Gastroesophageal sphincter (tissue), 4 donors: Measurements from ENCODE around the gene CDKL1. TPM values are rescaled to one million over a fixed set of nuclear protein-coding genes. Genes with fewer than 3 reads are reported as not detected.

Experiments used
- ATAC-seq: fragments of 150-250 bp; one replicate; pipeline ENCODE4 v1.9.1; 2016; ENCODE audit warnings: mild to moderate bottlenecking, moderate library complexity
- H3K27ac ChIP-seq, 4 donors: fragments of 200-600 bp; sonication (generic) in 3 of 4; 1 replicate in 3 of 4; 2 replicates in 1 of 4; pipeline ENCODE4 v1.5.1; 2016 to 2019
- H3K27me3 ChIP-seq: fragments of 200-600 bp; sonication (generic); one replicate; pipeline ENCODE4 v1.5.1; 2019
- H3K36me3 ChIP-seq, 2 donors: fragments of 200-600 bp; sonication (generic); one replicate each; pipeline ENCODE4 v1.5.1; 2019; ENCODE audit warnings: control low read depth in 1 of 2
- H3K4me1 ChIP-seq, 3 donors: fragments of 200-600 bp; sonication (generic); 1 replicate in 2 of 3; 2 replicates in 1 of 3; pipeline ENCODE4 v1.5.1; 2016 to 2019; ENCODE audit warnings: control low read depth in 2 of 3
- H3K4me3 ChIP-seq, 2 donors: fragments of 200-600 bp; sonication (generic); one replicate each; pipeline ENCODE4 v1.5.1; 2019; ENCODE audit warnings: mild to moderate bottlenecking in 1 of 2, moderate library complexity in 1 of 2
- H3K9me3 ChIP-seq, 3 donors: fragments of 200-600 bp; sonication (generic); one replicate each; pipeline ENCODE4 v1.5.1; 2017 to 2019; ENCODE audit warnings: control low read depth in 2 of 3
- EP300 ChIP-seq: sonication (generic); formaldehyde crosslinking; IDR thresholded peaks from one replicate; pipeline ENCODE4 v1.6.1; 2017; ENCODE audit warnings: antibody characterized with exemption, mild to moderate bottlenecking
- POLR2A ChIP-seq, 2 donors: fragments of 450-650 bp; IDR thresholded peaks; one replicate each; pipeline ENCODE4 v1.6.1; 2017; ENCODE audit warnings: antibody characterized with exemption in 2 of 2, mild to moderate bottlenecking in 2 of 2, moderate library complexity in 1 of 2
- POLR2AphosphoS5 ChIP-seq: sonication (generic); formaldehyde crosslinking; IDR thresholded peaks from one replicate; pipeline ENCODE4 v1.6.1; 2017; ENCODE audit warnings: antibody characterized with exemption
- WGBS, 2 donors: methylation state at CpG; one replicate each; pipeline ENCODE4 v1.1.5; 2018; ENCODE audit warnings: low coverage in 1 of 2; 5-methylcytosine and 5-hydroxymethylcytosine counted together
- total RNA-seq, 4 donors: library from RNA; depleted of rRNA; stranded (reverse); fragments of >200 nt; gene quantifications; one replicate each; pipeline ENCODE4 v1.1.0, GENCODE V29; 2016
- TF ChIP-seq, protein P1 (sequence below), 4 experiments: fragments of 200-600 bp in 2 of 4; fragments of 450-650 bp in 2 of 4; sonication (generic) in 1 of 4; IDR thresholded peaks; one replicate each; pipeline ENCODE4 v1.5.1; 2017 to 2019; ENCODE audit warnings: antibody characterized with exemption in 4 of 4, mild to moderate bottlenecking in 2 of 4, moderate library complexity in 2 of 4

Gene CDKL1
- total RNA-seq, 4 donors from 2014 or later: 4.2 to 10.3 (median 6.2) TPM

DNA sequence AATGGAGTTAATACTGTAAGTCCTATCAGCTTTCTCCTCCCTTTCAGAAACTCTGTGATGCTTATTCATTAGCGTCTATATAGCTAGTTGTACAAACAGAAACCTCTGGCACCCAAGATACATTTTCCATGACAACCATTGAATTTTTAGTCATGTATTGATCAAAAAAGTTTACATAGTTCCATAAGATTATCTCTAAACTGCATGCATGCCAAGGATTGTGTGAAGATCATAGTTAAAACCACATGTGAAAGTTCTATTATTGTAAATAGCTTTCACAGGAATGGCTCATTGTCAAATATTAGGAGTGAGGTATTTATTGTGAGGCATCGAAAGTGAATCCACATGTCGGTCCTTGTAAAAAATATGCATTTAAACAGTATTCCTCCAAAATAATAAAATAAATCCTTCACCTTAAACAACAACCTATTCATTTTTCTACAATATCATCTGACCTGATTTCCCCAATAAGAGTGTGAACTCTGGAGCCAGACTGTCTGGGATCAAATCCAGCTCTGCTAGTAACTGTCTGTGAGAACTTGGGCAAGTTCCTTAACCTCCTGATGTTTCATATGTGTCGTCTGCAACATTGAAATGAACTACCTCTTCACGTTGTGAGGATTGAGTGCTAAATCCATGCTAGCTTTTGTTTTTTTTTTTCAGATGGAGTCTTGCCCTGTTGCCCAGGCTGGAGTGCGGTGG, 10.6 kb upstream of the CDKL1 start:
- ATAC-seq: no peak
- 66 to 70% methylated on average over 6 of the region's 6 CpGs for WGBS, 2 donors
- H3K27me3 ChIP-seq: no peaks in the 10 kb centered on the region
- TF ChIP-seq EP300: no peak
- TF ChIP-seq, protein P1, sequence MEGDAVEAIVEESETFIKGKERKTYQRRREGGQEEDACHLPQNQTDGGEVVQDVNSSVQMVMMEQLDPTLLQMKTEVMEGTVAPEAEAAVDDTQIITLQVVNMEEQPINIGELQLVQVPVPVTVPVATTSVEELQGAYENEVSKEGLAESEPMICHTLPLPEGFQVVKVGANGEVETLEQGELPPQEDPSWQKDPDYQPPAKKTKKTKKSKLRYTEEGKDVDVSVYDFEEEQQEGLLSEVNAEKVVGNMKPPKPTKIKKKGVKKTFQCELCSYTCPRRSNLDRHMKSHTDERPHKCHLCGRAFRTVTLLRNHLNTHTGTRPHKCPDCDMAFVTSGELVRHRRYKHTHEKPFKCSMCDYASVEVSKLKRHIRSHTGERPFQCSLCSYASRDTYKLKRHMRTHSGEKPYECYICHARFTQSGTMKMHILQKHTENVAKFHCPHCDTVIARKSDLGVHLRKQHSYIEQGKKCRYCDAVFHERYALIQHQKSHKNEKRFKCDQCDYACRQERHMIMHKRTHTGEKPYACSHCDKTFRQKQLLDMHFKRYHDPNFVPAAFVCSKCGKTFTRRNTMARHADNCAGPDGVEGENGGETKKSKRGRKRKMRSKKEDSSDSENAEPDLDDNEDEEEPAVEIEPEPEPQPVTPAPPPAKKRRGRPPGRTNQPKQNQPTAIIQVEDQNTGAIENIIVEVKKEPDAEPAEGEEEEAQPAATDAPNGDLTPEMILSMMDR (IDR thresholded peaks at IDR 0.05): no peak
- TF ChIP-seq POLR2A (IDR thresholded peaks at IDR 0.05): no peak
- TF ChIP-seq POLR2AphosphoS5: no peak
- H3K4me1 ChIP-seq: no peaks in the 10 kb centered on the region
- no peak overlapping the region for H3K4me3 ChIP-seq
- no peak overlapping the region for H3K27ac ChIP-seq
- no peaks in the 10 kb centered on the region for H3K36me3 ChIP-seq
- no peaks in the 10 kb centered on the region for H3K9me3 ChIP-seq

DNA sequence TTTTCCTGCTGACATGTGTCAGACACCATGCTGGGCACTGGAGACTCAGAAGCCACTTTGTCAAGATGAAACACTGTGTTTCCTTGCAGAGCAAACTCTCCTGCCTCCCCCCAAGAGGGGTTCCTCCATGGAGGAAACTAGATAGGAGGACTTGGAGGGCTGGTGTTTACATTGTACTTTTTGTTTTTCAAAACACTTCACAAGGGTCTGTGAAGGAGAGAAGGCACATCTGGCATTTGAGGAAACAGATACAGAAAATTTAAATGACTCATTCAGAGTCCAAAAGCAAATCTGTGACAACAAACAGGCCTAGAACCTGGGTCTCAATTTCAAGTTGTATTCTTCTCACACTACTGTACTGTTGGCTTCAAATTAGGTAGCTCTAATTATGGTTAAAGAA, 6.7 kb upstream of the CDKL1 start:
- no peaks in the 10 kb centered on the region for H3K36me3 ChIP-seq
- no peak overlapping the region for H3K4me3 ChIP-seq
- TF ChIP-seq POLR2A (IDR thresholded peaks at IDR 0.05) (no peak), POLR2AphosphoS5 (no peak), EP300 (no peak)
- TF ChIP-seq, protein P1 (IDR thresholded peaks at IDR 0.05): no peak
- H3K27me3 ChIP-seq: no peaks in the 10 kb centered on the region
- no peak for ATAC-seq
- H3K9me3 ChIP-seq: no peaks in the 10 kb centered on the region
- H3K27ac ChIP-seq: no peak overlapping the region
- peaks cover 0 to 11% (median 0%) of the 10 kb centered on the region in 3 donors for H3K4me1 ChIP-seq

DNA sequence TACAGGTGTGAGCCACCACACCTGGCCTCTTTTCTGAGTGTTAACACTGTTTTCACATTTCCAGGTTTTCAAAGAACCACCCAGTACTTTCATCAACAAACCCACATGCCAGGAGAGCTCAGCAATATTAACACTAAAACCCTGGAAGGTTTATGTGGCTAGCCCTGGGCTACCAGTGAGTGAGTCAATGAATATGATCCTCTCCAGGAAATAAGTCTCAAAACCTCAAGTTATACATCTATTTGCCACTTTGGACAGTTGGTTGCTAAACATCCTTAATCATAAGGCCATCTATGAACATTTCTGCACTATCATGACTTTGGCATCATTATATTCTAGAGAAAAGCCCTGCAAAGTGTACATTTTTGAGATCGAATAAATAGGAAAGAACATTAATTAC, 6.3 kb upstream of the CDKL1 start:
- H3K27ac ChIP-seq: no peak overlapping the region
- no peaks in the 10 kb centered on the region for H3K9me3 ChIP-seq
- H3K4me1 ChIP-seq: peaks cover 0 to 13% (median 0%) of the 10 kb centered on the region in 3 donors
- no peaks in the 10 kb centered on the region for H3K27me3 ChIP-seq
- no peak overlapping the region for H3K4me3 ChIP-seq
- TF ChIP-seq POLR2AphosphoS5: no peak
- H3K36me3 ChIP-seq: no peaks in the 10 kb centered on the region
- 47 to 63% methylated on average over 1 of the region's 1 CpG for WGBS, 2 donors
- ATAC-seq: no peak

DNA sequence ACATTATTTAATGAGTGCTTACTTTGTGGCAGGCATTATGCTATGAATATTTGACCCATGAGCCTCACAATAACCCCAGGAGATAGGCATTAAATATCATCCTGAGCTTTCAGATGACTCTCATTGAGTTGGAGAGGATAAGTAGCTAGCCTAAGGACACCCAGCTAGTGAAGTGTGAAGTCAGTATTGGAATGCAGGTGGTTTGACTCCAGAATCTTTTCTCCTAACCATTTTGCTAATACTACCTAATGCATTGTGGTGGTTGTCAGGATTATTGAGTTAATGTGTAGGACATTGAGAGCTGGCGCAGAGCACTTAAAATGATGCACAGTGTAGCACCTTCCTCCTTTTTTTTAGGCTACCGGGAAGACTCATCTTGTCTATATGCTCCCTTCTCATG, 3.8 kb upstream of the CDKL1 start:
- Histone ChIP-seq H3K4me1 (peaks cover 0 to 29% (median 4%) of the 10 kb centered on the region in 3 donors), H3K27ac (no peak overlapping the region)
- 87 to 100% methylated on average over 2 of the region's 2 CpGs for WGBS, 2 donors

DNA sequence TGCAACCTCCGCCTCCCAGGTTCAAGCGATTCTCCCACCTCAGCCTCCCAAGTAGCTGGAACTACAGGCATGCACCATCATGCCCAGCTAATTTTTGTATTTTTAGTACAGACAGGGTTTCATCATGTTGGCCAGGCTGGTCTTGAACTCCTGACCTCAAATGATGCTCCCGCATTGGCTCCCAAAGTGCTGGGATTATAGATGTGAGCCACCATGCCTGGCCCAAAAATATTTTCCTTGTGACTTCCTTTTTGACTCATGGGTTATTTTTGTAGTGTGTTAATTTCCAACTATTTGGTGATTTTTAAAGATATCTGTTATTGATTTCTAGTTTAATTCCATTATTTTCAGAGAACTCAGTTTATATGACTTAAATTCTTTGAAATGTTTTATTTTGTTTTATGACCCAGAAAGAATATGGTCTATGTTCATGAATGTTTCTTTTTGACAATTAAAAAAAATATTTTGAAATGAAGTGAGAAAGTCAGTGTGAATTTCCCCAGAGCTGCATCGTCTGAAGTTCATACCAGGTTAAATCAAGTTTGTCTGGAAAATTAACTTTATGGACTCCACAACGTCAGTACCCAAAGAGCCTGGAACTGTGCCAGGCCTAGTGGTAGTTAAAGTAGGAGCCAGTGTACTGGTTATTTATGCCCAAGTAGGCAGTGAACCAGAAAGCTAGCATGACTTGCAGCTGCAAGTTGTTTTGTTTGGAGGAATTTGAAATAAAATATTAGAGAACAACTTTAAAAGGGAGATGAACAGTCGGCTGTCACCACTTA, 2.8 kb upstream of the CDKL1 start:
- no peak for ATAC-seq
- 52 to 56% methylated on average over 5 of the region's 6 CpGs for WGBS, 2 donors
- H3K4me3 ChIP-seq: no peak overlapping the region

More for the DNA sequence above, 3.8 kb upstream of the CDKL1 start:
- TF ChIP-seq, protein P1 (IDR thresholded peaks at IDR 0.05): no peak
- TF ChIP-seq POLR2A (IDR thresholded peaks at IDR 0.05): no peak
- no peak for TF ChIP-seq POLR2AphosphoS5
- no peak for TF ChIP-seq EP300
- Histone ChIP-seq H3K36me3 (no peaks in the 10 kb centered on the region), H3K27me3 (no peaks in the 10 kb centered on the region), H3K9me3 (no peaks in the 10 kb centered on the region), H3K4me3 (no peak overlapping the region)
- ATAC-seq: no peak

More for the DNA sequence above, 2.8 kb upstream of the CDKL1 start:
- Histone ChIP-seq H3K4me1 (peaks cover 0 to 33% (median 4%) of the 10 kb centered on the region in 3 donors), H3K9me3 (no peaks in the 10 kb centered on the region), H3K27ac (no peak overlapping the region), H3K36me3 (no peaks in the 10 kb centered on the region), H3K27me3 (no peaks in the 10 kb centered on the region)
- TF ChIP-seq, protein P1 (IDR thresholded peaks at IDR 0.05): no peak
- TF ChIP-seq POLR2AphosphoS5 (no peak), POLR2A (IDR thresholded peaks at IDR 0.05) (no peak), EP300 (no peak)
